GM18907 (cell line): ENCODE results near the gene PNPLA1.

Source experiments
- ATAC-seq: cut with Tn5 transposase; IDR thresholded peaks from one replicate; pipeline ENCODE4 v1.9.1; 2021; ENCODE audit warnings: mild to moderate bottlenecking, moderate library complexity; ENCODE audit not compliant: unreplicated experiment

Gene PNPLA1

DNA sequence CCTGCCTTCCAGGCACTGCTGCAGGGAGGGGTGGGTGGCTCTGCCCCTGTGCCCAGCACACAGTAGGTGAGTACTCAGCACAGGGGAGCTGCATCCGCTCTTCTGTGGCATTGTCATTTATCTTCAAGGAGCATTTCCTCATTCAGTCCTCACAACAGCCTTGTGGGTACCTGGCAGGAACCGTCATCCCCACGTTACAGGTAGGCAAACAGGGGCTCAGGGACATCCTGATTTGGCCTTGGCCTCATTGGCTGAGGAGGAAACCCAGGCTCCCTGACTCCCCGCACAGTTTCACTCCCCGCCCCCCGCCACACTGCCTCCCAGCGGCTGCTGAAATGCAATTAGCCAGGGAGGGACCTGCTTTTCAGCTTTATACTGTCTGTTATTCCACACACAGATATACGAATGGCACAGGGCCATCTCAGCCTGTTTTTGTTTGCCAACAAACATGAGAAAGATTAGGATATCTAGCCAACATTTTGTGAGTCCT lies 24.2 kb upstream of the PNPLA1 start:
- ATAC-seq, result no peak

DNA sequence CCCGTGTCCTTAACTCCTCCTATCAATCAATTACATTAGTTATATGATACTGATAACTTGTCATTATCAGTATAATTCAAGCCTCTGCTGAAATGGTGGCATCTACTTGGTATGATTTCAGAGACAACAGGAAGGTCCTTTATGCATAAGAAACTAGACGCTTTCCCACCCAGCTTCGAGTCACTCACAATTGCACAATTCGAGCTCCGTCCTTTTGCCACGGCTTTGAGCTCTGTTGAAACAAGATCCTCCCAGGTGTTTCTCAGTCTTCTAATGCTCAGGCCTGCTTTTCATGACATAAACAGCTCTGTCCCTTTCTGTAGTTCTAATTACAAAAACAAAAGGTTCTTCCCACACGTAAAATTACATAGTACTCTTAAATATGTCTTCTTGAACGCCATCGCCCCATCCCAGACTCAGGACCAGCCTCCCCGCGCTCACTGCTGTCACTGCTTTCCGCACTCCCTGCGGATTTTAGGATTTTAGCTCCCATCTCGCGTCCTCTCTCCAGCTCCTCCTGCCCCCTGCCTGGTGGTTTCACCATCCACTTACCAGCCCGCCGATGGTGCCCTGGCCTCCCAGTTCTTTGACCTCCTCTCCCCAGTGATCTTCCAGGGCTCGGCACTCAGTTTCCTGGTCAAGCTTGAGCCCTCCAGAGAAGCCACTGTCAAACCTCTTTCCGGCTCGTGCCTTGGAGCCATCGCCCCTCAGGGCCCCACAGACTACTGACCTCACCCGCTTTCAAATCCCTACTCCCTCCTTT lies 23.2 kb upstream of the PNPLA1 start:
- no peak for ATAC-seq

DNA sequence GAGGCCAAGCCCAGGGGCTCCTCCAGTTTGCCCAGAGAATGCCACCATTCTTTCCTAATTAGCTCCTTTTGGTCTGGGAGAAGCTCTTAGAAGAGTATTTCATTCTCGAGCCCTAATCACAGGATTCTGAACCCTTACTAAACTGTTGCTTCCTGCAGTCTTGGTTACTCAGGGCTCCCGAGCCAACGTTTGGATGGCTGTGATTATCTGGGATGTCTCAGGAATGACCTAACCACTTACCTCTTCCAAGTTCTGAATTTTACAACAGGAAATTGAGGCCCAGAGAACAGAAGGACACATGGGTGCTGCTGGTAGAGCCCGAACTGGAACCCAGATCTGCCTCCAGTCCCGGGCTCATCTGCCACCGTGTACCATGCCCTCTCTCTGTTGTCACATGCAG lies 22.2 kb upstream of the PNPLA1 start:
- no peak for ATAC-seq

DNA sequence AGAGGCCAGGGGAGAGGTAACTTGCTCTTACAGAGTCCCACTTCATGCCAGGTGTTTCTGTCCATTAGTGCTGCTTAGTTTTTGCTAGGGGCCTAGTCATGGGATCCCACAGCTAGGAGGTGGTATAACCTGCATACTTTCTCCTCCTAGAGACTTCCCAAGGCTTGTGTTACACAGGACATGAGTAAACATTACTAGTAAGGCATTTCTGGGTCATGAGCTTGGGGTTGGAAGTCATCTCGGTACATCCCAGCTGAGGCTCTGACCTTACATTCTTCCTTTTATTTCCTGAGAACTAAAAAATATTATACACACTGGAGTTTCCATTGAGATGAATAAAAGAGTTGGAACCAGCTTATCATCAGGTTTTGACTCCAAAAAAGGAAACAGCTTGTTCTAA lies 20.9 kb upstream of the PNPLA1 start:
- no peak for ATAC-seq

- no peak for ATAC-seq
These were observed 20.3 kb upstream of the PNPLA1 start for GRCh38 chr6:36249536-36249935.

DNA sequence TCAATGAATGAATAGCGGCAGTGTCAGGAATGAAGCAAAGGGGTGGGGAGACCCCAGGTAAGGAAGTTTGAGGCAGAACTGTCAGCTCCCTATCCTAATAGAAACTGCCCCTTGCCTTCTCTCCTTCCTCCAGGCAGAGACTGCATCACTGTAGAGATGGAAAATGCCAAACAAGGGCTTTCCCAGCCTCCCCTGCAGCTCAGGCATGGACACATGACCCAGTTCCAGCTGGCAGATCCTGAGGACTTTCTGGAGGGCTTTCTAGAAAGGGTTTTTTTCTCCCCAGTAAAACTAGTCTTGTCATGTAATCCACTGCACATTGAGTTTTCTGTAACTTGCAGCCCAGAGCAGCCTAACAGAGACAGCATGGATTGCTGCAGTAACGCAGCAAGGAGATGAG lies 17.9 kb upstream of the PNPLA1 start:
- ATAC-seq, result no peak

- ATAC-seq, result no peak
These were observed 6.4 kb upstream of the PNPLA1 start for GRCh38 chr6:36263390-36264000.

DNA sequence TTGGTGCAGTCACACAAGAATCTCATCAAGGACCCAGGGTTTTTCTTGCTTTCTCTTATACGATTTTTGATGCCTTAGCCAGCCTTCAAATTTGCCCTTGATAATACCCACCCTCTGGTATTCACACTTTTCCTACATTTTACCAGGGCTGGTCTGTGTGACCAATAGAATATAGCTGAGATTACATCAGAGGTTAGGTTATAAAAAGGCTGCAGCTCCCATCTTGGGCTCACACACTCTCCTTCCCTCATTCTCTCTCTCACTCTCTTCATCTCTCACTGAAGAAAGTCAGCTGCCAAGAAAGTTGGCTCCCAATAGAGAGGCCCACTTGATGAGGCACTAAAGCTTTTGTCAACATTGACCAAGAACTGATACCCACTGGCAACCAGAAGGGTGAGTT lies 4.1 kb upstream of the PNPLA1 start:
- ATAC-seq, result no peak

GRCh38 chr6:36266913-36267644 lies 2.8 kb upstream of the PNPLA1 start:
- ATAC-seq, result no peak

- ATAC-seq, result no peak
These were observed 2.0 kb upstream of the PNPLA1 start for GRCh38 chr6:36267731-36268477.

GRCh38 chr6:36268478-36269275 lies 1.2 kb upstream of the PNPLA1 start:
- ATAC-seq, result no peak

DNA sequence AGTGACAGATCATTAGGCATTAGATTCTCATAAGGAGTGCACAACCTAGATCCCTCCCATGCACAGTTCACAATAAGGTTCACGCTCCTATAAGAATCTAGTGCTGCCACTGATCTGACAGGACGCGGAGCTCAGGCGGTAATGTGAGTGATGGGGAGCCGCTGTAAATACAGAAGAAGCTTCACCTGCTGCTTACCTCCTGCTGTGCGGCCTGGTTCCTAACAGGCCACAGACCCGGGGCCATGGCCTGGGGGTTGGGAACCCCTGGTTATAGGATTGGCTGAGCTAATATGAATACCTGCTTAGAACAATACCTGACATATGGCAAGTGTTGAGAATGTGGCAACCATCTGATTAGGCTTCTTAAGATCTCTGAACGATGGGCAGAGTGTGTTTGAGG lies 2.4 kb downstream of the PNPLA1 start:
- no peak for ATAC-seq

- ATAC-seq, result no peak
These were observed 3.2 kb downstream of the PNPLA1 start for GRCh38 chr6:36273067-36273466.

- no peak for ATAC-seq
These were observed 4.1 kb downstream of the PNPLA1 start for GRCh38 chr6:36273802-36274514.

GRCh38 chr6:36276581-36277536 lies 7.0 kb downstream of the PNPLA1 start:
- no peak for ATAC-seq

- ATAC-seq, result no peak
These were observed 8.1 kb downstream of the PNPLA1 start for GRCh38 chr6:36277946-36278470.

GRCh38 chr6:36280467-36280866 lies 10.6 kb downstream of the PNPLA1 start:
- no peak for ATAC-seq

GRCh38 chr6:36280983-36281382 lies 11.1 kb downstream of the PNPLA1 start:
- no peak for ATAC-seq
